ENCODE measurements around the gene EMC9.
A peak's percentile ranks its signal among the peaks of the same experiment; 100 is the strongest.

Gene EMC9

DNA sequence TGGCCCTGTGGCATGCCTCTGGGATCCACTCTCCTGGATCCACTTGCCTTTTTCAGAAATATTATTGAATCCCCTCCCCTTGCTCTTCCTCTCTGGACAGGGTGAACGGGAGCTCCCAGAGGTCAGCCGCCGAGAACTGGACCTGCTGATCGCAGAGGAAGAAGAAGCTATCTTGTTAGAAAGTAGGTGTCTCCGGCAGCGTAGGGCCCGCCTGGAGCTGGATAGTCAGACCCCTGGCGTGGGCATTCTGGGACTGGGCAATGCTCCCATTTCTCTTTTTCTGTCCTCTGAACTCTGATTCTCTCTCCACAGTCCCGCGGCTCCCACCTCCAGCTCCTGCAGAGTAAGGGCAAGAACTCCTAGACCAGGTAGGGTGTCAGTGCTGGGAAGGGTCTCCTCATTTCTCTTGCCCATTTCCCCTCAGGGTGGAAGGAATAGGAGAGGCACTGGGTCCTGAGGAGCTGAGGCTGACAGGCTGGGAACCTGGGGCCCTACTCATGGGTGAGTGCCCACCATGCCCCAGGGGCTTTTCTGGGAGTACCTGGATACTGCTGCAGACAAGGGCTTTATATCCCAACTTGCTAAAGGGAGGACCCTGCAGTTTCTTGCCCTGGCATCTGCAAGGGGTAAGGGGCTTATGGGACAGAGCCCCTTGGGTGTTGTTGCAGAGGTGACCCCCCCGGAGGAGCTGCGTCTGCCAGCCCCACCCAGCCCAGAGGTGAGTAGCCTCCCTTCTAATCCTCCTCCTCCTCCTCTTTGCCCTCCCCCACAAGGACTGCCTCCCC lies 35.8 kb upstream of the EMC9 start:
- no peak for DNase-seq (ENCODE audit: low read depth in 3 of 3)

DNA sequence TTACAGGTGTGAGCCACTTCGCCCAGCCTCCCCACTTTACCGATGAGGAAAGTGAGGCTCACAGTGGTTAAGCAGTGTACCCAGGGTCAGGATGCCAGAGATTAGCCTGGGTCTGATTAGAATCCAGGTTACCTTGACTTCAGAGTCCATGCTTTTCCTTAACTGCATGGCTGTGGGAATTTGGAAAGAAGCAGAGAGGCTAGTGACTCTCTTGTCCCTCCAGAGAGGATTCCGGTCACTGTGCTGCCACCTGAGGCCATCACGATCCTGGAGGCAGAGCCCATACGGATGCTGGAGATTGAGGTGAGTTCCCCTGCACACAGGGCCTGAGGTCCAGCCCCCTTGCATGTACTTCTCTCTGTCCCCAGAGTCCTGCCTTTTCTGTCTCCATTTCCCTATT lies 35.2 kb upstream of the EMC9 start:
- no peak for DNase-seq (ENCODE audit: low read depth in 3 of 3)

DNA sequence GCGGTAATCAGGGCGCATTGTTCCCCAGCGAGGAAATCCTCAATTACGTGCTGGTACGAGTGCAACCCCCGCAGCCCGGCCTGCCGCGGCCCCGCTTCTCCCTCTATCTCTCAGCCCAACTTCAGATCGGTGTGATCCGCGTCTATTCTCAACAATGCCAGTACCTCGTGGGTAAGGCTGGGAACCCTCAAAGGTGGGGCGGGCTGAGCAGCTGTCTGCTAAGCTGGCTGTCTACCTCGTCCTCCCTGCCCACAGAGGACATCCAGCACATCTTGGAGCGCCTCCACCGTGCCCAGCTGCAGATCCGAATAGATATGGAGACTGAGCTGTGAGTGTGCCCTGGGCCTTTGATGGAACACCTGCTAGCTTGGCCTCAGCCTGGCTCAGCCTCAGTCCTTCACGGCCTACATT lies 31.5 kb upstream of the EMC9 start:
- DNase-seq (ENCODE audit: low read depth in 3 of 3): no peak

DNA sequence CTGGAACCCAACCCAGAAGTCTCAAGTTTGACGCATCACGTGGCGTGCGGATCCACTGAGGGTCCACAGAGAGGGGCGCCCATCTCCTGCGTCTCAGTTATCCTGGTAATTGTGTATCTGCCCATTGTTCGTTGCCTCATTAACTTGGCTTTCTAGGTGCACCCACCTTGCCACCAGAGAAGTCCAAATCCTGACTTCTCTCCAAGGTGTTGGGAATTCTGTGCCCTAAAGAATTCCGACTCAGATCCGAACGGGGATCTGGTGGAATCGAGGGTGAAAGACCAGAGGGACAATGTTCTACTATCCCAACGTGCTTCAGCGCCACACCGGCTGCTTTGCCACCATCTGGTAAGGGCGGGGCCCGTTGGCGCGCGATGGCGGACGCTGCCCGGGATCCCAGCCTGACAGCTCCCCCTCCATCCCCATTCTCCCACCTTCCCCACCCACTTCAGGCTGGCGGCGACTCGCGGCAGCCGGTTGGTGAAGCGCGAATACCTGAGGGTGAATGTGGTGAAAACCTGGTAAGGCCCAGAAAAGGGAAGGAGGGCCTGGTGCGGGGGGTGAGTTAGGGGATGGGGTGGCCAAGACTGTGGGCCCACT lies 31.0 kb upstream of the EMC9 start:
- DNase-seq (ENCODE audit: low read depth in 3 of 3): no peak

DNA sequence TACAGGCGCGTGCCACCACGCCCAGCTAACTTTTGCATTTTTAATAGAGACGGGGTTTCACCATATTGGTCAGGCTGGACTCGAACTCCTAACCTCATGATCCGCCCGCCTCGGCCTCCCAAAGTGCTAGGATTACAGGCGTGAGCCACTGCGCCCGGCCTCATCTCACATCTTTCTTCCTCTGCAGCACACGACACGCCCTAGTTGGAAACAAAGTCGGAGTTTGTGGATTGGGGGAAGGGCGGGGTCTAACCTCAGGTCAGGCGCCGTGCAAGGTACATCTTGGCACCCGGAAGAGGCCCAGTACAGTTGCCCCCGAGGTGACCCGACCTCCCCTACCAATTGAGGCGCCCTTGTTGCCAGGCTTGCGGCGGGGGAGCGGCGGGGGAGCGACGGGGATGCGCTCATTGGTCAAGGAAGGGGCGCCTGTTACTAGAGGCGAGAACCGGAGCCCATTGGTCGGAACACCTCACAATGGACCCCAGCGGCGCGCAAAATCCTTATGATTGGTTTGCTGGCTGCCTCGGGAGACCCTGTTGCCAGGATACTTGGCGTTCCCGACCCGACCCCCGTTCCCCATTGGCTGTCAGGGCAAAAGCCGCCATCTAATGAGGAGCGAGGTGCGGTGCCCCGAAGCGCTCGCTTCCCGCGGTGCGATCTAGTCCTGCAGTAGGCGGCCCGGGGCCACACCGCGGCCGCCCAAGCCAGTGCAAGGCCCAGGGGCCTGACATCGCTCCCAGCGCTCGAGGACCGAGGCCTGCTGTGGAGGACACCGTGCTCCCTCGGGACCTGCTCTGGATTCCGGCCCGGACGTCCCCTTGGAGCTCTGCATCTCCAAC lies 30.2 kb upstream of the EMC9 start, which contains the start of gene REC8:
Gene REC8, plus strand, starts transcription at position 659 of the 839 bp plus-strand sequence. CDS start 473 bp downstream, outside the sequence.
- peak in 2 of 3 experiments; percentile 36 to 70 for DNase-seq (ENCODE audit: low read depth in 3 of 3)

DNA sequence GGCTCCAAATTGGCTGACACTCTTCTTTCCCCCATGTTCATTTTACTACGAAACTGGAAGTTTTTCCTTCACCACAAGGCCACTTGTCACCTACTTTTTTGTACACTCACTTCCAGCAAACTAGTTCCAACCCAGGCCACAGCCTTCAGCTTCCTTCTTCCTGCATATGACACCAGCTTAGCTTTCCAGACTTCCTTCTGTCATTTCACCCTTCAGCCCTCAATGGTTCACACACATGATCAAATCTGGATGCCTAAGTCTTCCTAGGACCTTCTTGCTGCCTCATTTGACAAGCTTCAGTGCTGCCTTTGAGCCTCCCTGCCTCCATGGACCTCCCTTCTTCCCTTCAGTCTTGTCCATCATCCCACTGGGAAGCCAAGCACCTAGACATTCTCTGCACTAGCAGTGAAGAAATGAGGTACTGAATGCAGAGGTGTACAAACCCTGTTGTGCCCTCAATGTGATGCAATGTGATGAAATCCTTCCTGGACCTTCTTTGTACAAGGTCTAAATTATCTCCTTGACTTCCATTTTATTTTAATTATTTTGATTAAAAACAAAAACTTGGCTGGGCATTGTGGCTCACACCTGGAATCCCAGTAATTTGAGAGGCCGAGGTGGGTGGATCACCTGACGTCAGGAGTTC lies 26.2 kb upstream of the EMC9 start:
- DNase-seq (ENCODE audit: low read depth in 3 of 3): no peak

DNA sequence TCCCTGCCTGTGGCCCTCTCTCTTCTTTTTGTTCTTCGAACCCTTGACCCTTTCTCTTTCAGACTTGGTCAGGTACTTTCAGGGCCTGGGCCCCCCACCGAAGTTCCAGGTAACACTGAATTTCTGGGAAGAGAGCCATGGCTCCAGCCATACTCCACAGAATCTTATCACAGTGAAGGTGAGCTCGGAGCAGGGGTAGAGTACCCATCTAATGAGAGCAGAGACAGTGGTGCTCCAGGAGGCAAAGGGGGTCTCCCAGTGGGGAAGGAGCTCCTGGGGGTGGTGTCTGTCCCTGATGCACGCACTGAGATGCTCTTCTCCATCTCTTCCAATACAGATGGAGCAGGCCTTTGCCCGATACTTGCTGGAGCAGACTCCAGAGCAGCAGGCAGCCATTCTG lies 24.4 kb upstream of the EMC9 start:
- DNase-seq (ENCODE audit: low read depth in 3 of 3): no peak

DNA sequence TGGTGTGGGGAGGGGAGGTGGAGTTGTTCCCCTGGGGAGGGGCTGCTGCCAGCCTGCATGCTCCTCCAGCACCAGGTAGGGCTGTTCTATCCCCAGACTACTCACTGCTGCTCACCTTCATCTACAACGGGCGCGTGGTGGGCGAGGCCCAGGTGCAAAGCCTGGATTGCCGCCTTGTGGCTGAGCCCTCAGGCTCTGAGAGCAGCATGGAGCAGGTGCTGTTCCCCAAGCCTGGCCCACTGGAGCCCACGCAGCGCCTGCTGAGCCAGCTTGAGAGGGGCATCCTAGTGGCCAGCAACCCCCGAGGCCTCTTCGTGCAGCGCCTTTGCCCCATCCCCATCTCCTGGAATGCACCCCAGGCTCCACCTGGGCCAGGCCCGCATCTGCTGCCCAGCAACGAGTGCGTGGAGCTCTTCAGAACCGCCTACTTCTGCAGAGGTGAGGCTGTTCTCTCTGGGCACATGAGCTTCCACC lies 23.2 kb upstream of the EMC9 start:
- DNase-seq (ENCODE audit: low read depth in 3 of 3): no peak

DNA sequence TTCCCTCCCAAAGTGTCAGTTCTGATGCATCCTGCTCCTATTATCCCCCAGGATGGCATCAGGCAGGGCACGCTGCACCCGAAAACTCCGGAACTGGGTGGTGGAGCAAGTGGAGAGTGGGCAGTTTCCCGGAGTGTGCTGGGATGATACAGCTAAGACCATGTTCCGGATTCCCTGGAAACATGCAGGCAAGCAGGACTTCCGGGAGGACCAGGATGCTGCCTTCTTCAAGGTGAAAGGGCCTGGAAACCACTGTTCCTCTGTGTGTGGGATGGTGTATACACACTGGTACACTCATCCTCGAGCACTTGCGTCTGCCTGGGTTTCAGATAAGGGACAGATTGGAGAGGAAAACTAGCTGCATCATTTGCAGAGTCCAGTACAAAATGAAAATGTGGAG lies 20.7 kb upstream of the EMC9 start:
- no peak for DNase-seq (ENCODE audit: low read depth in 3 of 3)

DNA sequence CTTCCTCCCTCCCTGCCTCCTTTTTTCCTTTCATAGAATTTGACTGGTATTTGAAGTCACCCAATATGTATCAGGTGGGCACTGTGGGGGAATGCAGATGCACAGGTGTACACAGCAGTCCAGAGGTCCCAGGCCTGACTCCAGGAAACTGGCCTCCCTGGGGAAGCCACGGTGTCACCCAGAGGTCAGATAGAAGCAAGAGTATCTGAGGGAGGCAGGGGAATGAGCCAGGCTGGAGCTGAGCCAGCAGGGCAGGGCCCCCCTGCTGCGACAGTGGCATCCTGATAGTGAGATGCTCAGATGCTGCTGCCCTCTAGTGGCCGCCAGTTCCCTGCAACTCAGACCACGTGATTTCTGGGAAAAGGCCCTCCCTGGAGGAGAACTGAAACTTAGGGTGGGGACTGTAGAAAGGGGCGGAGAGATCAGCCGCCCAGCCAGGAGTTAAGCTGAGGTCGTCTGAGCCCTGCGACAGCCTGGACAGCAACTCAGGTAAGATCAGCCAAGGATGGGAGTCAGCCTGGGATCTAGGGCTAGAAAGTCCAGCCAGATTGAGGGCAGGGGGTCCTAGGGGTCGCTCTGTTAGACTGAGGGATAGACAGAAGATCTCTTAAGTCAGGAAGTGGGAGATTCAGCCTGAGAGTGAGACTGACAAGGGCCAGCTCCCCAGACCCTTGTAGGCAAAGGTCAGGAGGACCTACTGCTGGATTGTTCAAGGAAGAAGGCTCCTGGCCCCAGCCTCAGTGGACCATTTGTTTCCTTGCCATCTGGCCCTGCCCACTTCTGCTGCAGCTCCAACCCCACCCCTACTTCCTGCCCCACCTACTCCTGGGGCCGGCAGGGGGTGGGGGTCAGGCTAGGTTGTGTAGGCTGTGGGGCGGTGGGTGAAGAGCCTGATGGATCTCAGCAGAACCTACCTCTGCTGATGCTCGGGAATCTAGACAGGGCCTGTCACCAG lies 19.7 kb upstream of the EMC9 start, which contains the start of gene IRF9:
Gene IRF9, plus strand, starts transcription at position 416 of the 955 bp plus-strand sequence. CDS start 880 bp downstream, outside the sequence.
- DNase-seq (ENCODE audit: low read depth in 3 of 3): peak; percentile 97 to 99 (median 98)

DNA sequence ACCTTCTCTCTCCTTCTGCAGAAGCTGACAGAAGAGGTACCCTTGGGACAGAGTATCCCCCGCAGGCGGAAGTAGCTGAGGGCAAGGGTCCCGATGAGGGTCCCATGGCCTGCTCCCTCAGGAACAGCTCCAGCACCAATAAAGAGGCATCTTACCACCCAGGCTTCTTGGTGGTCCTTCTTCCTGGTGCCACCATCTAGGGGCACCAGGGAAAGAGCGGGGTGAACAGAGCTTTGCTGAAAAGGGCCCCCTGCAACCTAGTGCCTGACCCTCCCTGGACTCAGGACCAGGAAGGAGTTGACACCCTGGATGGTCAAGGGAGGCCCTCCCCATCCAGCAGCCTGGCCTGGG lies 19.1 kb upstream of the EMC9 start:
- DNase-seq (ENCODE audit: low read depth in 3 of 3): no peak

DNA sequence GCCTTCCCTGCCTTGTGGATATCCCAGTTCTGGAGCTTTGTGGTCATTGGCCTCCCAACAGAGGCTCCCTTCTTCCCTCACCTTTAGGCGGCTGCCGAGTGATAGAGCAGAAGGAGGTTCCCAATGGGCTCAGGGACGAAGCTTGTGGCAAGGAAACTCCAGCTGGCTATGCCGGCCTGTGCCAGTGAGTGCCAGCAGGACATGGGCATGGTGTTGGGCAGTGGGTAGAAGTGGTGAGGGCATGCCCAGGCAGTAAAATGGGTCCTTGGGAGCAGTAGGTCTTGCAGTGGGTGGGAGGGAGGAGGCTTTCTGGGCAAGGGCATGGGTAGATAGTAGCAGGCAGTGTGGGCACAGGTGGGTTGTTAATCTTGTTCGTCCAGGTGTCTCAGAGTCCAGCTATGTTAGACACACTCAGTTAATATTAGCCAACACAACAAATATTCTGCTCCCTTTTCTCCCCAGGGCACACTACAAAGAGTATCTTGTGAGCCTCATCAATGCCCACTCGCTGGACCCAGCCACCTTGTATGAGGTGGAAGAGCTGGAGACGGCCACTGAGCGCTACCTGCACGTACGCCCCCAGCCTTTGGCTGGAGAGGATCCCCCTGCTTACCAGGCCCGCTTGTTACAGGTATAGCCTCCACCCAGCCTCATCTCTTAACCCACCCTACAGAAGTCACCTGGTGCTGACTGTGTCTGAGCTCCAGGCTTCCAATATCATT lies 18.5 kb upstream of the EMC9 start:
- DNase-seq (ENCODE audit: low read depth in 3 of 3): no peak

DNA sequence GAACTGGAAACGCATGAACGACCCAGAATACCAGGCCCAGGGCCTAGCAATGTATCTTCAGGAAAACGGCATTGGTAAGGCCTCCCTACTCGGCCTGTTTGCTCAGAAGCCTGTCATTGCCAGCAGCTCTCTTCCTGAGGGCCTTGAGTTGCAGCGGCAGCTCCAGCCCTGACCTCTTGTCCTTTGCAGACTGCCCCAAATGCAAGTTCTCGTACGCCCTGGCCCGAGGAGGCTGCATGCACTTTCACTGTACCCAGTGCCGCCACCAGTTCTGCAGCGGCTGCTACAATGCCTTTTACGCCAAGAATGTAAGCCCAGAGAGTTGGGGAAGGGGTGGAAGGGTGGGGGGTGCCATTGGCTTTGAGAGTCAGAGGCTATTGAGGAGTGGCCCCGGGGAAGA lies 15.9 kb upstream of the EMC9 start:
- no peak for DNase-seq (ENCODE audit: low read depth in 3 of 3)

DNA sequence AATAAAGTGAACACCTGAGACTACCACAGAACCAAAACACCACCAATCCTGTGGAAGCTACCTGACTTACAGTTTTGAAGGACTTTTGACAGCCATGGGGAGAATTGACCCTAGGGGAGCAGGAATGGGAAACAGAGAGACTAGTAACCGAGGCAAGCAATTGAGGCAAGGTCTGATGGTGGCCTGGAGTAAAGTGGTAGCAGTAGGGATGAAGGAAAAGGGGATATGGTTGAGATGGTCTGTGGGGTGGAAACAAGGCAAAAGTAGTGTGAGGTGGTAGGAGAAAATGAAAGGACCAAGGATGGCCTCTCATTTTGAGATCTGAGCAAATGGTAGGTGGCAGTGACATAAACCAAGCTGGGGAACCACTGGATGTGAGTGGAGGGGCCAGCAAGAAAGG lies 15.4 kb upstream of the EMC9 start:
- DNase-seq (ENCODE audit: low read depth in 3 of 3): no peak

DNA sequence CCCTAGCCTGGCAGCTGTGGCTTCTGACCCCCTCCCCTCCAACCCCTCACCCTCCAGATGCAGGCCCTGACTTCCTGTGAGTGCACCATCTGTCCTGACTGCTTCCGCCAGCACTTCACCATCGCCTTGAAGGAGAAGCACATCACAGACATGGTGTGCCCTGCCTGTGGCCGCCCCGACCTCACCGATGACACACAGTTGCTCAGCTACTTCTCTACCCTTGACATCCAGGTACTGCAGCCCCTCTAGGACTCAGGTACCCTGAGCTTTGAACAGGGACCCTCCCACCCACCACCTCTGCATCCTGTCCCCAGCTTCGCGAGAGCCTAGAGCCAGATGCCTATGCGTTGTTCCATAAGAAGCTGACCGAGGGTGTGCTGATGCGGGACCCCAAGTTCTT lies 13.7 kb upstream of the EMC9 start:
- DNase-seq (ENCODE audit: low read depth in 3 of 3): no peak

DNA sequence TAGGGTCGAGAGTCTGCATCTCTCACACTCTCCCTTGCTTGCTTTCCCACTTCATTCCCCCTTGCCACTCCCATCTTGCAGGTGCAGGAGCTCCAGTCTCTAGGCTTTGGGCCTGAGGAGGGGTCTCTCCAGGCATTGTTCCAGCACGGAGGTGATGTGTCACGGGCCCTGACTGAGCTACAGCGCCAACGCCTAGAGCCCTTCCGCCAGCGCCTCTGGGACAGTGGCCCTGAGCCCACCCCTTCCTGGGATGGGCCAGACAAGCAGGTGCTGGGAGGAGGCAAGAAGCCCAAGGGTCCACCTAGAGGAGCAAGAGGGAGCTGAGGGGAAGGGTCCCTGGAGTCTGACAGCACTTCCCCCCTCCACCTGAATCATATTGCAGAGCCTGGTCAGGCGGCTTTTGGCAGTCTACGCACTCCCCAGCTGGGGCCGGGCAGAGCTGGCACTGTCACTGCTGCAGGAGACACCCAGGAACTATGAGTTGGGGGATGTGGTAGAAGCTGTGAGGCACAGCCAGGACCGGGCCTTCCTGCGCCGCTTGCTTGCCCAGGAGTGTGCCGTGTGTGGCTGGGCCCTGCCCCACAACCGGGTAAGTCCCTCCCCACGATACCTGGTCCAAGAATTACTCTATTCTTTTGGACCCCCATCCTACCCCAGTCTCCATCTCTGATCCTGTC lies 10.2 kb upstream of the EMC9 start:
- DNase-seq (ENCODE audit: low read depth in 3 of 3): no peak

DNA sequence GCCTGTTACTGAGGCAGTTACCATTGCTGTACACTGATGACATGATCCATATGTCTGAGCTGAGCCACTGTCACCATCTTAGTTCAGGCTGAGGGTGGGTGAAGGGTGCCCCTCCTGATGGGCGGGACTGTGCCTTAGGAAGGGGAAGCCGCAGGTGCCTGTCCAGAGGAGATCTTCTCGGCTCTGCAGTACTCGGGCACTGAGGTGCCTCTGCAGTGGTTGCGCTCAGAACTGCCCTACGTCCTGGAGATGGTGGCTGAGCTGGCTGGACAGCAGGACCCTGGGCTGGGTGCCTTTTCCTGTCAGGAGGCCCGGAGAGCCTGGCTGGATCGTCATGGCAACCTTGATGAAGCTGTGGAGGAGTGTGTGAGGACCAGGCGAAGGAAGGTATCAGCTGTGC lies 9.6 kb upstream of the EMC9 start:
- DNase-seq (ENCODE audit: low read depth in 3 of 3): no peak

DNA sequence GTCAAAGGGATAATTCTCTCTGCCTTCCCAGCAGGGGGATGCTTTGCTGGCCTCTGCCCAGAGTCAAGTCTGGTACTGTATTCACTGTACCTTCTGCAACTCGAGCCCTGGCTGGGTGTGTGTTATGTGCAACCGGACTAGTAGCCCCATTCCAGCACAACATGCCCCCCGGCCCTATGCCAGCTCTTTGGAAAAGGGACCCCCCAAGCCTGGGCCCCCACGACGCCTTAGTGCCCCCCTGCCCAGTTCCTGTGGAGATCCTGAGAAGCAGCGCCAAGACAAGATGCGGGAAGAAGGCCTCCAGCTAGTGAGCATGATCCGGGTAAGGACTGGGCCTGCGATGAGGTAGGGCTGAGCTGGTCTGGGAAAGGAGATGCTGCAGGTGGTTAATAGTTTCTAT lies 9.2 kb upstream of the EMC9 start:
- DNase-seq (ENCODE audit: low read depth in 3 of 3): no peak

DNA sequence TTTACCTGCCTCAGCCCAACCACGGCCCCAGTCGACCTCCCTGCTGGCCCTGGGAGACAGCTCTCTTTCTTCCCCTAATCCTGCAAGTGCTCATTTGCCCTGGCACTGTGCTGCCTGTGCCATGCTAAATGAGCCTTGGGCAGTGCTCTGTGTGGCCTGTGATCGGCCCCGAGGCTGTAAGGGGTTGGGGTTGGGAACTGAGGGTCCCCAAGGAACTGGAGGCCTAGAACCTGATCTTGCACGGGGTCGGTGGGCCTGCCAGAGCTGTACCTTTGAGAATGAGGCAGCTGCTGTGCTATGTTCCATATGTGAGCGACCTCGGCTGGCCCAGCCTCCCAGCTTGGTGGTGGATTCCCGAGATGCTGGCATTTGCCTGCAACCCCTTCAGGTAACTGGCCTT lies 8.7 kb upstream of the EMC9 start:
- DNase-seq (ENCODE audit: low read depth in 3 of 3): no peak

Data from stimulated activated CD4-positive, alpha-beta T cell treated with anti-CD3 and anti-CD28 coated beads, TNF-alpha, amount 100 ng/mL, for 24 hours (primary cell).